HG03558 (cell line): ENCODE results near the gene BCHE.

Experiments used
- ATAC-seq: cut with Tn5 transposase; IDR thresholded peaks from one replicate; pipeline ENCODE4 v1.9.1; 2021; ENCODE audit warnings: moderate number of reproducible peaks; ENCODE audit not compliant: unreplicated experiment; ENCODE audit errors: extremely low read depth

Gene BCHE

DNA sequence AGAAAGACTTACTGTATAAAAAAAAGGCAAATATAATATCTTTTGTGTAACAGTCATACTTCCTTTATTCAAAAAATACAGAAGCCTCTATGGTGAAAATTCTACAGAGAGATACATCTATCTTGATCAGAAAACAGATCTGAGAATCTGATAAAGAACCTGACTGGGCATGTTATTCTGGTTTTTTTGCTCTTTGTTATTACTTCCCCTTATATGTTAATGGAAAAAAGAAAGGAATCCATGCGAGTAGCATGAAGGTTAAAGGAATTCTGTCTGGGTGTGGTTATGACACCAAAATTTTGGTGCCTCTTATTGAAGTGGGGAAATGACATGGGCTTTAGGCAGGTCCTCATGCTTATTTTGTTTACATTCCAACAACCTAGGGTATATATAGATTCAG is 81.7 kb downstream of the BCHE start:
- ATAC-seq, result no peak

DNA sequence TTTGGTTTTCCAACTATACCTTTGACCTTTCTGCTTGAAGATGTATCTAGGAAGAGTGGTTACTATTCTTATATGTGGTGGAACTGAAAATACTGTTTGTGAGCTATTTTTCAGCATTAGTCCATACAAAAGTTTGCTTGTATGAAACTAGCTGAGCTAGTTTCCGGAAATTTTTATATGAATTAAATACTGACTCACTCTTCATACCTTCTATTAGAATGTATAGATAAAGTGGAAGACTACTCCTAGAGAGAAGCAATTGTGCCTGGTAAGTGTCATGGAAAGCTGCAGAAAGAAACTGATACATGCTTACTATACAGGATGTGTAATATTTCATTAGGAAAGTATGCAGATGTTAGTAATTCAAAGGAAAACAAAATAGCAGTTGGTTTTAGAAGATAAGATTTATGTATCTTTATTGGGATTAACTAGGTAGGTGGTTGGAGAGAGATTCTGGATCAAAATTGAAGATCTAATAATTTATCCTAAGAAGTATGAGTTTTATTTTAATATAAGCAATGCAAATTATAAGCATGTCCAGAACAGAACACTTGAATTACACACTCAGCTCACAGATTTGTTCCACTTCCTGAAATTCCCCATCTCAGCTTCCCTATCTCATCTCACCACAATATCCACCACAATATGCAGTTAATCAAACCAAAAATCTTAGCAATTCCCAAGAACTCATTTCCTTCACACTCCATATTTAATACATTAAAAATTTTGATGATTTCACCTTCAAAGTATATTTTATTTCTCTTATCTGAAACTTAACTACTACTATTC is 82.8 kb downstream of the BCHE start:
- ATAC-seq, result no peak

GRCh38 chr3:165753560-165753959 is 83.7 kb downstream of the BCHE start:
- ATAC-seq, result no peak

GRCh38 chr3:165751637-165752036 is 85.6 kb downstream of the BCHE start:
- ATAC-seq, result no peak

- no peak for ATAC-seq
These were observed 87.4 kb downstream of the BCHE start for GRCh38 chr3:165749821-165750220.

GRCh38 chr3:165749241-165749640 is 88.0 kb downstream of the BCHE start:
- ATAC-seq, result no peak

- no peak for ATAC-seq
These were observed 89.1 kb downstream of the BCHE start for GRCh38 chr3:165748094-165748493.

DNA sequence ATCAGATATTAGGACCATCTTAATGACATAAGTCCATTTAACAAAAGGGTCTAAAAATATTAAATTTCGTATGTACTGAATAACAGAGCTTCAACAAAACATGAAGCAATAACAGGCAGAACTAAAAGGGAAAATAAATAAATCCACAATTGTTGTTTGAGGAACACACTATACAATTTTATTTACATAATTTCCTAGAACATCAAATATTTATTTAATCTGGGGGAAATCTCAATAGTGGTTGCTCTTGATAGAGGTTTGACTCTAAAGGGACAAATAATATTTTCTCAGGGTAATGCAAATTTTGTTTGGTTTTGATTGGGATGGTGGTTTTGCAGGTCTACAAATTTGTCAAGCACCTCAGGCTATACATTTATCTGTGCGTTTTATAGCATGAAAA is 90.3 kb downstream of the BCHE start:
- ATAC-seq, result no peak

GRCh38 chr3:165744025-165744424 is 93.2 kb downstream of the BCHE start:
- ATAC-seq, result no peak

GRCh38 chr3:165742351-165742750 is 94.9 kb downstream of the BCHE start:
- no peak for ATAC-seq

GRCh38 chr3:165729756-165730155 is 107.5 kb downstream of the BCHE start:
- ATAC-seq, result no peak

- ATAC-seq, result no peak
These were observed 108.3 kb downstream of the BCHE start for GRCh38 chr3:165728924-165729323.

- no peak for ATAC-seq
These were observed 111.9 kb downstream of the BCHE start for GRCh38 chr3:165725296-165725695.
